ENCODE data around the gene CALCOCO1.
A peak's percentile ranks its signal among the peaks of the same experiment; 100 is the strongest.

Gene CALCOCO1

DNA sequence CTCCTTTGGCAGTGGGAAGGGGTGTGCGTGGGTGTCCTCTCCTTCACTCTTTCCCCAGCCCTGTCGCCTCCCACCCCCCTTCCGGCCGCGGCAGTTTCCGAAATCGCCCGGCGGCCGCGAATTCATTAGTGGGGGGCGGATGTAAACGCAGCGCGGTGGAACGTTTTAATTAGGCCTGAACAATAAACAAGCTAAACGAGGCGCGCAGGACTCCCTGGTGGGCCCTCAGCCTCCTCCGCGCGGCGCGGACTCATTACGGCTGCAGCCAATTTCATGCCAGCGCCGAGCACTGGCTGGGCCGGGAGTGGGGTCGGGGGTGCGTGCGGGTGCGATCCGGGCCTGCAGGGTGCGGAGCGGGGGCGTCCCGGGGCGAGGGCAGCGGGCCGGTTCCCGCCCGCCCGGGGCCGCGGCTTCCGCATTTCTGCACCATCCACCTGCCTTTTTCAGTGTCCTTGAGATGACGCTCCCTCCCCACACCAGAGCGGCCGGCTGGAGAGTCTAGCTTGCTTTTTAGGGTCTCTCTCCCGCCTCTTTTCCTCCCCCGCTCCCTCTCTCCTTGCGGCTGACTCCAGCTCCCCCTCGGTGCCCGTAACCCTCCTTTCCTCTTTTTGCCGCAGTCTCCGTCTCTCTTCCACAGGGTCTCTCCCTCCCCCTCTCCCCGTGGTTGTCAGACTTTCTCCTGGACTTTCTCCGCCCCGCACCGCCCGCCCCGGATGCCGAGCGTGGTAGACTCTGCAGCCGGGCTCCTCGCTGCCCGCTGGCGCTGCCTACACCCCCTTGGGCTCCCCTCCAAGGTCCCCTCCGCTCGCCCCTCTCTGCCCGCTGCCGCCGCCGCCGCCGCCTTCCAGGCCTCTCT lies 24.3 kb upstream of the CALCOCO1 start, which contains the start of gene CISTR:
Gene CISTR (minus strand): TSS at position 644 of the 856 bp plus-strand sequence.
- DNase-seq, result peak in 1 of 2 experiments; percentile 49

DNA sequence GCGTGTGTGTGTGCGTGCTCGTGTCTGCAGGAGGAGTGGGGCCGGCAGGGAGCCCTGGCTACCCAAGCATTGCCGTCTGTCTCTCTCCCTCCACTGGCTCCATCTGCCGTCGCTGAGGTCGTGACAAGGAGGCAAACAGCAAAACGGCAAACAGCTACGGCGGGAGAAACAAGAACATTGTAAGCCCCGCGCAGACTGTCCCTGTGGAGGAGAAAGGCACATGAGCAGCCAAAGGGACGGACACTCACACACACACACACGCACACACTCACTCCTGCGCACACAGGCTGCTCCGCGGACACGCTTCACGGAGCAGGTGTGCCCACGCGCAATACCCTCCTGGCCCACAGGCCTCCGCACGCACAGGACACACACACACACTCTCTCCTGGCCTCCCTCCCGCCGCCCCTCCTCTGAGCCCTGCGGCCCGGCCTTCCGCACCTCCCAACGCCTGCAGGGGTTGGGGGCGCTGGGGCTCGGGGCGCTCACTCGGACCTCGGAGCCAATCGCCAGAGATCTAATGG lies 23.6 kb upstream of the CALCOCO1 start:
- peak in 1 of 2 experiments; percentile 42 for DNase-seq

DNA sequence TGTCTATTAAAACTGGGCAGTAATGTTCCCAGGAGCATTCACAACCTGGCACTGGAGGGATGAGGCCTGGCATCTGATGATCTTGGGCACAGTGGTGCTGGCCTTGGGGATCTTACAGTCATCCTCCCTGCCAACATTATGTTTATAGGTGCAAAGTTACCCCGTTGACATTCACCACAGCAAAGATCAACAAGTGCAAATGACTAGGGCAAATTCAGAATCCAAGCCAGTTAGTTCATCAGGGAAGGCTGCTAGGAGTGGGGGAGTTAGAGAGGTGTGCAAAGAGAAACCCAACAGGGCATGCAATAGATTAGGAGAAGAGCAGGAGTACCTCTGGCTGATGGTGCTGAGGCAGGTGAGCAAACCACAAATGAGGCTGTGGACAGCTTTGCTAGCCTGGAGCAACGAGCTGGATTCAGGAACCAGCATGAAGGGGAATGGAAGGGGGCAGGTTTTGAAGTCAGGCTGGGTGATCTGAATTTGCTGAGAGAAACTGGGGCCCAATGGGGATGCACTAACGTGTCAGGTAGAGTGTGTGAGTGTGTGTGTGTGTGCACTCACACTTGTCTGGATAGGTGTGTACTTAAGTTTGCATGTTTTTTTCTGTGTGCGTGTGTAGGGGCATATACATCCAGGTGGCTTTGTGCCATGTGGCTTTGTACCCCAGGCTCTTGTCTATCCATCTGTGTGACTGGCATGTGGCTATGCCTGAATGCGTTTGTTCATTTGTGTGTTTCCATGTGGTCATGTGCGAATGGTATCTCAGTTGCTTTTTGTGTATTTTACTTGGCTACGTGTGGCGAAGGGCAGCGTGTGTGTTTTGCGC lies 22.9 kb upstream of the CALCOCO1 start:
- DNase-seq, result no peak

DNA sequence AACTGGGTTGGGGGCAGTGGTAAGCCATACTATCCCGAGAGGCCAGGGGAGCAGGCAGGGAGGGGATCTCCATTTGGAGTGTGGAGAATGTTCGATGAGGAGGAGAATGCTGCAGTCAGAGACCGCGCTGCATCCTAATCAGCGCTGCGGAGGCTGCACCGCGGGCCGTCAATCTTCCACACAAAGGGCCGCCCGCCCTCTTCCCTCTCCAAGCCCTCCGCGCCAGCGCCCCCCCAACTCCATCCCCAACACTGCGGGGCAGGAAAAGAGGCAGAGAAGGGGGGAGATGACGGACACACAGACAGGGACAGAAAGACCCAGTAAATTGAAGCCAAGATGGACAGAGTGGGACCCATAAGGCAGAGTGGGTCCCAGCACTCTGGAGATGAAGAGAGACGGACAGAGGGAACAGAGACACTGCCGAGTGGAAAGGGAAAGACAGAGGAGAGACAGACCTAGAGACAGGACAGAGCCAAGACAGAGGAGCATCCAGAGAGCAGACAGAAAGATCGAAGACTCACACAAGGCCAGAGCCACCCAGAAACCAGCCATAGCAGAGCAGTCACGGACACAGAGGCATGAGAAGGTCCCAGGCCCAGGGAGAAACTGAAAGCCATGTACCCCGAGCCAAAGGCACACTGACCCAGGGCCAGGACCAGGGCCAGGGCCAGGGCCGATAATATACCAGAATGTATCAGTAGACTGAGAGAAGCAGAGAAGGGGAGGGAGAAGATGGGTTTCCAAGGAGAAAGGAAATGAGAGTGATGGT lies 21.0 kb upstream of the CALCOCO1 start:
- DNase-seq, result no peak

DNA sequence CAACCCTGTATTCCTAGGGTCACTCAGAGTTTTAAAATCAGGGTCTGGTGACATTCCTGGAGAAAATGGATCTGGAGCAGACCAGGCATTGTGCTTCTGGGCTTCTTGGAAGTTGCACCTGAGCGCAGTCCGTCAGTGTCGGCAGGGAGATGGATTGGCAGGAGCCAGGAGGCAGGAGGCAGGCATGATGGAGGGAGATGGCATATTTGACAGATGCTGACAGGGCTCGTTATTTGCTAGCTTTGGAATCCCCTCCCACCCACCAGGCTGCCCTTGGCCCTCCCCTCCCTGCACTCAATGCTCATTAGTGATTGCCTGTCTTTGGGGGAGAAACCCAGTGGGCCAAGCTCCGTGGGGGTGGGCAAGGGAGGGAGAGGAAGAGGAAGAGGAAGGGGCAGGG lies 19.8 kb upstream of the CALCOCO1 start:
- peak in 1 of 2 experiments; percentile 37 for DNase-seq

DNA sequence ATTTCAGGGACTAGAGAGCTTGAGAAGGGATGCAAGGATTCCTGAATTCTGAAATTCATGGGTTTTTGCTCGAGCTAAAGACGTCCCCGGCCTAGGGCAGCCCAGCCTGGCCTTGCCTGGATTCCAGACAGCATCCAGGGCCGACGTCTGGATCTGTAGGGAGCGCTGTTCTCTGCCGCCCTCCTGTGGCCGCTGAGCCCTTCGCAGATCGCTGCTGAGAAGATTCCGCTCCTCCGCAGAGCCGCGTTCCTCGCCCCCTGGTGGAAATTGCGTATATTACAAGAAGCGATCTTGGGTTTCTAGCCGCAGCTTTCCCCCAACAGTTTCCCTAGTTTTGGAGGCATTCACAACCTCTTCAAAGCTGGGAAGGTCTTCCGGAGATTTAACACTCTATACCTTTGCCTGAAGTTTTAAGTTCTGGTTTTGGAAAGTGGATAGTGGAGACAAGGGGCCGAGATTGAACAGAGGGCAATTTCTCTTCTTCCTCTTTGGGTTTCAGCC lies 19.4 kb upstream of the CALCOCO1 start:
- peak; percentile 87 to 90 for DNase-seq

DNA sequence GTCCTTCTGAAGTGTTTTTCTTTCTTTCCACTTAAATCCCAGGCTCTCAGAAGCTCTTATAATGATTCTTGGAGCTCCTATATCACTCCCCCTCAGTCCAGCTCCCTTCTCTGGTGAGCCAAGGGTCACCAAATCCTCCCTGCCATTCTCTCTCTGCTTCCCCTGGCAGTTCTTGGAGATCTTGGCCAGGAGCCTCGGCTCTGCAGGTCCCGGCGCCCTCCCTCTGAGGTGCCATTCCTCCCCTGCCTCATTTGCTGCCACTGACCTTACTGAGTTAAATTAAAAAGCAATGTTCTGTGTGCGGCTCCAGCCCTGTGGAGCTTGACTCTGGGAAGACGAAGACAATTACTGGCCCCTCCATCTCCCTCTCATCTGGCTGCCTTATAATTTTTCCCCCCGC lies 17.5 kb upstream of the CALCOCO1 start:
- no peak for DNase-seq

DNA sequence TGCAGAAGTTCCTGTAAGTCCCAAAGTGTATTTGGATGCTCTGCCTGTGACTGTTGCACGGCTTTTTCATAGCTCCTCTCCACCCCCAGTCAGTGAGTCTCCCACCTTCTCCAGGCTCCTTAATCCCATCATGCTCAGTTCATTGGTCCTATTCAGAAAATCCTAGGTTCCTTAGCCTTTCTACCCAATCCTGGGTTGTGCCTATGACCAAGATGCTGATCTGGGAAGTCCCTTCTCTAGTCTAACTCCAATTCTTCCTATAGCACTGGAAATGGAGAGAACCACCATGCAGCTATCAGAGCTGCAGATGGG lies 16.8 kb upstream of the CALCOCO1 start:
- no peak for DNase-seq

DNA sequence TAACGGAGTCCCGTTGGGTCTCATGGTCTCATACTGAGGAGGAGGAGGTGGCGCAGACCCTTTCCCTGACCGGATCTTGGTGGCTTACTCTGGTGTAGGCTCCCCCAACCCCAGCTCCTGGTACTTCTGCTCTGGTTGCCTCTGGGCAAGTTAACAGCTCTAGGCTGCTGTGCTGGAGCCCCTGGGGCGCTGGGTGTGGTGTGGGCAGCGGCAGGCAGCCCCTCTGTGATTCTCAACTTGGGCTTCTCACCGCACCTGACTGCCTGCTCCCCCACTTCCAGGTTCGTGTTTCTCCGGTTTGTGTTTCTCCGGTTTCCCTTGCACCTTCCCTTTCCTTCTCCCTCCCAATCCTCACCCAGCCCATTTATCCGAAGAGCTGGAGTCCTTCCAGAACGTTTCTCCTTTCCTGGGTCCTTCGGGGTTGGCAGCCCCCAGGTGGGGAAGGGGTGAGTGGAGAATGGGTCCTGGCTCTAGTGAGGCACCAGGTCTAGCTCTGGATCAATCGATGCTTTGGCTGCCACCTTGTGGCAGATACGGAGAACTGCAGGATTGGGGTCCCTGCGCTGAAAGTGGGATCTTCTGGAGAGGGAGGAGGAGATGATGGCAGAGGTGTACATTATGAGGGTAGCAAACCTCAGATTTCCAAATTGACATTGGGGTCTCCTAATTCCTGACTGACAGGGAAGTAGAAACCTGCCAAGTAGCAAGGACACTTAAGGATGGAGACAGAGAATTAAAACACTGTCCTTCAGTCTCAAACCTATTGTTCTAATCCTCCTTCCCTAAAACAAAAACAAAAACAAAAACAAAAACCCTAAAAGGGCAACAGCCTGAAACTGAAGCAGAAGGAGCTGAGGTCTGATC lies 16.2 kb upstream of the CALCOCO1 start:
- peak; percentile 77 to 83 for DNase-seq

DNA sequence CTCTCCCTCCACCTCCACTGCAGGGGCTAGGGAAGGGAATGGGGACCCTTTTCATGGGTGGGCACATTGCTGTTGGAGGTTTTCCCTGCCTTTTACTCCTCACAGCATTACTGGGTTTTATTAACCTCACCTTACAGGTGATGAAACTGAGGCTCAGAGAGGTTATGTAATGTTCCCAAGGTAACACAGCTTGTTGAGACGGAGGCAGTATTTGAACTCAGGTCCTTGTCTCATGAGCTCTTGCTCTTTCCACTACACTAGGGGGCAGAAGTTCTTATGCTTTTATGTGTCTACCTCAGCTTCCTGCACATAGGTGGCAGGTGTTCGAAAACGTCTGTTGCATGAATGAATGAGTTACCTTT lies 12.9 kb upstream of the CALCOCO1 start:
- DNase-seq, result no peak

DNA sequence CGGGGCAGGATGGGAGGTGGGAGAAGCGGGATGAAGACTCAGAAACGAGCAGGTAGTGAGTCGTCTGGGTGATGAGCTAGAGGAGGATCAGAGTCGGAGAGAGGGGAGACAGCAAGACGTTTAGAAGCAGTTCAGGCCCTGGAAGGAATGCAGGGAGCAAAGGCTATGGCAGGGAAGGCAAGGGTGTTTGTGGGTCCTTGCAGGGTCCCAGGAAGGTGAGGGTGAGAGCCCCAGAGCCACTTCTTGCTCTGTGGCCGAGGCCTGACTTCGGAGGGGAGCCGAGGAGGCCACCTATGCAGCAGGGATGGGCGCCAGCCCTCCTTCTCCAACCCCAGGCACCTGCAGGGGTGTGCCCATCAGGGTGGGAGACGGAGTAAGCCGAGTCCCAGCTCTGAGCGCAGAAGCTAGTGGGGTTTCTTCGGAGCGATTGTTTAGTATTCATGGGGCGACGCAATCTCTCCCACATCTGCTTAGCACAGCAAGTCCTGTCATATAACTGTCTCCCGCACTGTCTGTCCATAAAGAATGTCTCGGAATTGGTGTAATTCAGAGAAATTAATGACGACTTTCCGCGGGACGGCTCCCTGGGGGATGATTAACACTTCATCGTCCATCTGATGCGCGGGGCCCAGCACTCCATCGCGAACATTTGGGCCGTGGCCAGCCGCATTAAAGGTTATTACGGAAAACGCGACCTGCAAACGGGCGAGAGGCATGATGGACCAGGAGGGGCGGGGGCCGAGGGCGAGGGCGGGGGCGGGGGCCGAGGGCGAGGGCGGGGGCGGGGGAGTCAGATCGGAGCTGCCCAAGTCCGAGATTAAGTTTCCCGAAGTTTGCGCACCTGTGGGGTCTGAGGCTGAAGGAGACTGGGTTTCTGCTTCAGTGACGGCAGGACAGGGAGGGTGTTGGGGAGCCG lies 12.2 kb upstream of the CALCOCO1 start:
- DNase-seq, result no peak

DNA sequence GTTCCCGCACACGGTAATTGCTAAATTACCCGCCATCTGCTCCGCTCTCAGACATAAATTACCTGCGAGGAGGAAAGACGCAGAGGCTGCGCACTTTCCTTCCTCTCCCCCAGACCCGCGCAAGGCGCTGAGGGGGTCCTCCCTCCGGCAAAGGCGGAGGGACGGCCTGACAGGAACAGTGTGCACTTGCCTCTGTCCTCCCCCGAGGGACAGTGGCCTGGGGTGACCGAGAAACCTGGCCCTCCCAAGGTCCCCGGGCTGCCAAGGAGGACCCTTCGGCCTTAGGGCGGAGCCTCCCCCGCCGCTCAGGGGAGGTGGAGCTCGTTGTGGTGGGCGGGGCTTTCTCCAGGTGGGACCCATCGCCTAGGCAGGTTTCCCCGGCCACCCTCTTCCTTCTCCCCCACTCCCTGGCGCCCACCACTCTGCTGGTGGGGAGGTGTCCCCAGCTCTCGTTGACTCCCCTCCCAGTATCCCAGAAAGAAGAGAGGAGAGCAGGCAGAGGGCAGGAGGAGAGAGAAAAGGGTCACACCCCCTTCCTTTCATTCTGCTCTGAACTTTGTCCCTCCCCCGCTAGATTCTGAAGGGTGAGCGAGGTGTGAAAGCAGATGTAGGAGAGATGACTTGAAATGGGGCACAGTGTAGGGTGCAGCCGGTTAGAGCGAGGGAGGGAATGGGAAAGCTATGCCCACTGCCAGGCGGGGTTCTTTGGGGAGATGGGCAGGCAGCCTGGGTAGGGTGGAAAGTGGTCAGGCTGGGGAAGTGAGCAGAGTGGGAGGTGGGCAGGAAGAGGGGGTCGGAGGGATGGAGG lies 11.4 kb upstream of the CALCOCO1 start:
- DNase-seq, result peak; percentile 63 to 67

DNA sequence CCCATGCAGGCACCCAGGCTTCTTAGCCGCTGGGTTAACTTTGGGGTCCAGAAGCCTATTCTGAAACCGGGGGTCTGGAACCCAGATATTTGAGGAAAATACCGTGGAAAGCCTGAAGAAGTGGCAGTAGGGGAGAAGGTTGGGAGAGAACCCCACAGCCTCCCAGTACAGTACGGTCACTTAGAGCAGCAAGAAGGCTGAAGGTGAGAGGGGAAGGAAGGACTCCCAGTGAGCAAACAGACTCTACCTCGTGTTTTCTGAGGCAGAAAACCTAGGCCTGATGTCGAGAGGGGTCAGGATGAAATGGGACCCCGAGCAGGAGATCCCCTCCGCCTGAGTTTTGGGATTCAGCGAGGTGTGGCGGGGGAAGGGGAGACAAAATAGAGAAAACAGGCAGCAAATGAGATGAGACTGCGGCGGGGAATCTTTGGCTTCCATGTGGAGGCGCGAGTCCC lies 10.7 kb upstream of the CALCOCO1 start:
- DNase-seq, result no peak

DNA sequence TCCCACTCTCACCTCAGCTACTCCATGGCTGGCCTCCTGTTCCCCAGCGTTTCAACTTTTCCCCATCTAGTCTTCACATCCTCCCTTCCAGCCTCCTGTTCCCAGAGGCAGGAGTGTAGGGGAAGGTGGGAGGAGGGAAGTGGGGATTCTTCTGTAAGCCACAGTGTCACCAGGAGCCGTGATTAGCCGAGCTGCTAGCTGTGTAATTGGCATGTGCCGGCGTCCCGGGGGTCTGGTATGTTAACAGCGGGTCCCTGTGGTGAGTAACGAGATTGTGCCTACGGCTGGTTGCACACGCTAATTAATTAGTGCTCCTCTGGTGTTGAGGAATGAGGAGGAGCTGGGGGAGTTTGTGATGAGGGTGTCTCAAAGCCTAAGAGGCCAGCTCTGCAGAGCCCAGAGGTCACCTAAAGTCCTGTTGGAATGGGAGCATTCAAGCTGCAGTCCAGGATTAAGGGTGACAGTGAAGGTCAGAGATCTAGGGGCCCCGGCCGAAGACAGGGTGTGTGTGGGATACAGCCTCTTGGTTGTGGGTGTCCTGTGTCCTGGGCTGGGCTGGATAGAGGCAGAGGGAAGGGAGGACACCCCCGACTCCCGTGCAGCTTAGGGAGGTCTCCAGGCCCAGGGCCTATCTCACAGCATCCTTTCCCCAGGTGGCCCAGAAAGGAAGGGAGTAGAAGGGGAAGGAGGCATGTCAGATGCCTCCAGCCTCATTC lies 10.0 kb upstream of the CALCOCO1 start:
- no peak for DNase-seq

DNA sequence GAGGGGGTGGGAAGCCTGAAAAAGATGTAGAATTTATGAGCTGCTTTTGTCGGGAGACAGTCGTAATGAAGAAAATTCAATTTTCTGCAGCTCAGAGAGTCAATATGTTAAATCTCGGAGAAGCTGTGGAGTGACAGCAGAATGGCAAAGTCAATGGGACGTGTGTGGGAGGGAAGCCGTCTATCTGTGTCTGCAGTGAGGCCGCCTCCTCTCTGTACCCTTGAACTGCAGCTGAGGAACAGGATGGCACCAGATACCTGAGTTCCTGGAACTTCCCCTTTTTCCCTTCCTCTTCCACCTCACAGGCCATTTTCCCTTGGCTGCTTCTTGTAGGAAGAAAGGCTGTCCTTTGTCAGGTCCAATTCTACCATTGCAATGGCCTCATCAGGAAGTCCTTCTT lies 9.3 kb upstream of the CALCOCO1 start:
- no peak for DNase-seq

DNA sequence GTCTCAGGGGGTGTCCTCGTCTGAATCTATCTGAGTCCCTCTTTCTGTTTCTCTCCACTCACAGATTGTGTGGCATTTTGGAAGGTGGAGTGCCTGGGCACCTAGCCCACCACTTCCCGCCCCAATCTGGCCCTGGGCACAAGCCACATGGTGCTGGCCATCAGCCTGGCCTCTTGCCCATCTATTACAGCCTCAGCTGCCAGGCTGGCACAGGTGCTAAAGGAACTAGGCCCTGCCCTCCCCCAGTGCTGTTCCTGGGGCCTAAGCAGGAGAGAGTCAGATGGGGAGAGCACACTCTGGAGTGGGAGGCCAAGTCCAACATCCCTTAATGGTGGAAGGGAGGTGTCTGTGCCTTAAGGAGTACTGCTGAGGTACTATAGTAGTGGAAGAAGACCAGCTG lies 8.3 kb upstream of the CALCOCO1 start:
- no peak for DNase-seq

DNA sequence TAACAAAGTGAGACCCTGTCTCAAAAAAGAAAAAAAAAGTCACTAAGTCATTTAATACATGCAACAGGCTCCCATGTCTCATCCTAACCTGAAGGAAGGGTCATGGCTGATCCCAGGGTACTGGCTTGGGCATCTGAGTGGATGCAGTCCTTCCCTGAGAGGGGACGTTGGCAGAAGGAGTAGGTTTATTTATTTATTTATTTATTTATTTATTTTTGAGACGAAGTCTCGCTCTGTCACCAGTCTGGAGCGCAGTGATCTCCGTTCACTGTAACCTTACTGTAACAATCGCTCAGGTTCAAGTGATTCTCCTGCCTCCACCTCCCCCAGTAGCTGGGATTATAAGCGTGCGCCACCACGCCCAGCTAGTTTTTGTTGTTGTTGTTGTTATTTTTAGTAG lies 7.2 kb upstream of the CALCOCO1 start:
- DNase-seq, result no peak

DNA sequence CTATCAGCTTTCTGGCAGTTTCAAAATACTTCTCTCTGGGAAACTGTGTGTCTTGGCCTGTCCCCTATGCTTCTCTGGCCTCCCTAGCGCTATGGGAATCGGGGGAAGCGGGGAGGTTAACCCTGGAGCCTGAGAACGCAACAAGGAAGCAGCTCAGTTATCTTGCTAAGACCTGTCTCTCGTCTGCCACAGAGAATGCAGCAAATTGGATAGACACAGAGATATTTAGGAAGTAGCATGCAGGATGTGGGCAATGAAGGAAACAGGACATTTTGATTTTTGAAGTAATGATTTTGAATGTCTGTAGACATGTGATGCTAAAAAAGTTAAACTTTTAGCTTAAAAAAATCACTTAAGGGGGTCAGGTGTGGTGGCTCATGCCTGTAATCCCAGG lies 6.6 kb upstream of the CALCOCO1 start:
- DNase-seq, result no peak

Measured in activated T-cell treated with anti-CD3 and anti-CD28 coated beads, Interleukin-2, amount 50 U/mL, for 48 hours (primary cell).